Effector CD8-positive, alpha-beta T cell (primary cell): Measurements from ENCODE around the gene BTD.

Experiments used
- DNase-seq: peaks from one replicate; lab custom pipeline; 2025; lab: John Stamatoyannopoulos, UW
- total RNA-seq, 4 experiments: gene quantifications; one replicate each; lab custom pipeline; 2026; lab: John Stamatoyannopoulos, UW

The BTD gene, protein sequence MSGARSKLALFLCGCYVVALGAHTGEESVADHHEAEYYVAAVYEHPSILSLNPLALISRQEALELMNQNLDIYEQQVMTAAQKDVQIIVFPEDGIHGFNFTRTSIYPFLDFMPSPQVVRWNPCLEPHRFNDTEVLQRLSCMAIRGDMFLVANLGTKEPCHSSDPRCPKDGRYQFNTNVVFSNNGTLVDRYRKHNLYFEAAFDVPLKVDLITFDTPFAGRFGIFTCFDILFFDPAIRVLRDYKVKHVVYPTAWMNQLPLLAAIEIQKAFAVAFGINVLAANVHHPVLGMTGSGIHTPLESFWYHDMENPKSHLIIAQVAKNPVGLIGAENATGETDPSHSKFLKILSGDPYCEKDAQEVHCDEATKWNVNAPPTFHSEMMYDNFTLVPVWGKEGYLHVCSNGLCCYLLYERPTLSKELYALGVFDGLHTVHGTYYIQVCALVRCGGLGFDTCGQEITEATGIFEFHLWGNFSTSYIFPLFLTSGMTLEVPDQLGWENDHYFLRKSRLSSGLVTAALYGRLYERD
- total RNA-seq: 13.8 to 26.8 (median 24.1) reads per million in 4 experiments

DNA sequence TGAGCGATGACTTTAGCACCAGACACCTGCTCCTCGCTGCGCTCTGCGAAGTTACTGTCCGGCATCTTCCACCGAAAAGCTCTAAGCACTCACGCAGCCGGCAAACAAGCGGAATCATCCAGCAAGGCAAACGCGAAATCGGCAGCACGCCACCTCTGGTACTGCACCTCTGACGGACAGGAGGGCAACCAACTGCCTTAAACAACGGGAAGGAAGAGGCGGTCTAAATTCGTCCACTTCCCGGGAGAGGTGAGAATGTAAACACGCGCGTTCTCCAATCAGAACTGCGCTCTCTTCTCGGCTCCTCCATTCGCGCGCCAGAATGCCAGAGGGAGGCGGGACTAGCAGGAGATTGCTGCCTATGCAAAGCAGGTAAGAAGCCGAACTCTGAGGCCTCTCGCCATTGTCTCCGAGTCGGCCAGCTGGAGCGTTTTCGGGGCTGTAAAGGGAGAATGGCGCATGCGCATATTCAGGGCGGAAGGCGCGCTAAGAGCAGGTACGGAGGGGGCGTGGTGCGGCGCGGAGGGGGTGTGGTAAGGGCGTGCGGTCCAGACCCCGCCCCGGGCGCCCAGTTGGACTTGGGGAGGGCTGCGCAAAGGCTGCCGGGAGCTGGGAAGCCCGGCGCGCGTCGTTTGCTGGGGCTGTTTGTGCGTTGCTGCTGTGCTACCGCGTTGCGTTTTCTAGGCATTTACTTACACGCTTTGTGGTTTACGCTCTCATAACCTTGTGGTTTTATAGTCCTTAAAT lies at the start of gene BTD, which contains the start of gene HACL1:
Gene BTD (plus strand): TSS at position 347 of the 747 bp plus-strand sequence. CDS start 33,695 bp downstream, outside the sequence.
Gene HACL1 (minus strand): TSS at position 171 of the 747 bp plus-strand sequence. CDS start 106 bp downstream, at position 65.
- no peak for DNase-seq

DNA sequence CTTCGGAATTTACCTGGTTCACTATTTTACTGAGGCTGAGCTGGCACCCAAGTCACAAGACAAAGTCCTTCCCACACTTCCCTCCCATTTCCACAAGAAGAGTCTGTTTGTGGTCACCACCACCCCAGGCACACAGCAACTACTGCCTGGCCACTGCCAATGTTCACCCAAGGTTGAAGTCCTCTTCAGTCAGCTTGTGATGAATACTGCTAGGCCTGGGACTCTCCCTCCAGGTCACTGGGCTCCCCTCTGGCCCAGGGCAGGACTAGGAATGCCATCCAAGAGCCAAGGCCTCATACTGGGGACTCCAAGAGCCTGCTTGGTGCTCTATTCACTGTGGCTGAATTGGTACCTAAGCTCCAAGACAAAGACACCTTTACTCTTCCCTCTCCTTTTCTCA lies 49.6 kb upstream of the BTD start:
- no peak for DNase-seq

GRCh38 chr3:15553749-15554148 lies 47.8 kb upstream of the BTD start:
- DNase-seq: no peak

DNA sequence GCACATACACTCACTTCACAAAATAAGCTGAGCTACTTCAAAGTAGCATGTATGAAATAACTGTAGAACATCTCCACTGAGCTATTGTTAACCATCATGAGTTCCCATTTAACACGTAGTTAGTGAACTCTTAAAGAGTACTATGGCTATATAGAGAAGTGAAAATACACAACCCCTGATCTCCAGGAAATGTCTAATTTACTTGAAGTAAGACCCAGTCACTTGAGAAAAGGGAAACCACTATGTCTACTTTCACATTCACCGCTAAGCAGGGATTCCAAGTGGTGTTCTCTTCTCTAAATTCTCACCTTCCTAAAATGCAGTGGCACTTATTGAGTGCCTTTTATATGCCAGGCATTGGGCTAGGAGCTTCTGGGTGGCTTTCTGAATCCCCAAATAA lies 45.0 kb upstream of the BTD start:
- no peak for DNase-seq

DNA sequence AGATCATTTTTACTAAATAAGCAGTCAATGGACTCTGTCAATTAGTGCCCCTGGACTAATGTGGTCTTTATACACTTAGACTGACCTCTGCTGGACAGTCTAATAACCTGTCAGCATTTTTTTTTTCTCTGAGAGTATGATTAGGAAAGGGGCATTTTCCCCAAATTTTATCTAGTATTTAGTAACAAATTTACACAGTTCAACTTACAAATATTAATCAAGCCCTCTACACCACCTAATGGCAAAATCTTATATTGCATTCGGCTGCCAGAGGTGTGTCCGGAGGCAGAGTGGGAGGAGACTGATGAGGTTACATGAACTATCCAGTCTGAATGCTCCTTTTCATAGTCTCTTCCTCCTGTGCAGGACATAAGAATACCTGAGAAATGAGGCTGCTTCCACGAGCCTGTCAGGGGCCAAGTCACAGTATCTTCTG lies 44.0 kb upstream of the BTD start:
- no peak for DNase-seq

DNA sequence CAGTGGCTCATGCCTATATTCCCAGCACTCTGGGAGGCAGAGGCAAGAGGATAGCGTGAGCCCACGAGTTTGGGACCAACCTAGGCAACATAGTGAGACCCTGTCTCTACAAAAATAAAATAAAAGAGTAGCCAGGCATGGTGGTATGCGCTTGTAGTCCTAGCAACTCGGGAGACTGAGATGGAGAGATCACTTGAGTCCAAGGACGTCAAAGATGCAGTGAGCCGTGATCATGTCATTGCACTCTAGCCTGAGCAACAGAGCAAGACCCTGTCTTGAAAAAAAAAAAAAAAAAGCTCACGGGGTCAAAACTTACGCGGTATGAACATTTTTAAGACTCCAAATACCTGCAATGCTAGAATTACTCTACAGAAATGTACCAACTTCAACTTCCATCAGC lies 43.0 kb upstream of the BTD start:
- DNase-seq: no peak

- DNase-seq: no peak
These were observed 39.0 kb upstream of the BTD start for GRCh38 chr3:15562560-15562959.

- no peak for DNase-seq
These were observed 38.4 kb upstream of the BTD start for GRCh38 chr3:15563190-15563589.

DNA sequence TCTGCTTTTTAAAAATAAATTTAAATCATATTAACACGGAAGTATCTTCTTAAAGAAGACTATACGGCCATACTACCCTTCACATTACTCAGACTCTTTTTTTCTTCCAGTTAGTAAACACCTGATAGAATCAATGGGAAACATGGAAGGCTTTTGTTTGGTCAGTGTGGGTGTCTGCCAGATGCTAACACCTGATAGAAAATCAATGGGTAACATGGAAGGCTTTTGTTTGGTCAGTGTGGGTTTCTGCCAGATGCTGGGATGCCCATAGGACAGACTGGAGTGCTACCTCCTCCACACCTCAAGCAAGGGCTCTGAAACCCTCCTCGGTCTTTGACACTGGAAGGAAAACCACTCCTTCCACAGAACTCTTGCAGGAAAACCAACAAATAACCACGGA lies 29.4 kb upstream of the BTD start:
- no peak for DNase-seq

DNA sequence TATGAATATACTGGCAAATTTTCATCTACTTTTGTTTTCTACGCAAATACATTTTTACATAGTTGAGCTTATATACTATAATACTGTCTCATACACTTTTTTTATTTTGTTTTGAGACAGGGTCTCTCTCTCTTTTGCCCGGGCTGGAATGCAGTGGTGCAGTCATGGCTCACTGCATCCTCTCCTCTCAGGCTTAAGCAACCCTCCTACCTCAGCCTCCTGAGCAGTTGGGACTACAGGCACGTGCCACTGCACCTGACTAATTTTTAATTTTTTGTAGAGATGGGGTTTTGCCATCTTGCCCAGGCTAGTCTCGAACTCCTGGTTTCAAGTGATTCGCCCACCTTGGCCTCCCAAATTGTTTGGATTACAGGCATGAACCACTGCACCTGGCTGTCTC lies 26.1 kb upstream of the BTD start:
- DNase-seq: no peak

- no peak for DNase-seq
These were observed 25.1 kb upstream of the BTD start for GRCh38 chr3:15576475-15576874.

DNA sequence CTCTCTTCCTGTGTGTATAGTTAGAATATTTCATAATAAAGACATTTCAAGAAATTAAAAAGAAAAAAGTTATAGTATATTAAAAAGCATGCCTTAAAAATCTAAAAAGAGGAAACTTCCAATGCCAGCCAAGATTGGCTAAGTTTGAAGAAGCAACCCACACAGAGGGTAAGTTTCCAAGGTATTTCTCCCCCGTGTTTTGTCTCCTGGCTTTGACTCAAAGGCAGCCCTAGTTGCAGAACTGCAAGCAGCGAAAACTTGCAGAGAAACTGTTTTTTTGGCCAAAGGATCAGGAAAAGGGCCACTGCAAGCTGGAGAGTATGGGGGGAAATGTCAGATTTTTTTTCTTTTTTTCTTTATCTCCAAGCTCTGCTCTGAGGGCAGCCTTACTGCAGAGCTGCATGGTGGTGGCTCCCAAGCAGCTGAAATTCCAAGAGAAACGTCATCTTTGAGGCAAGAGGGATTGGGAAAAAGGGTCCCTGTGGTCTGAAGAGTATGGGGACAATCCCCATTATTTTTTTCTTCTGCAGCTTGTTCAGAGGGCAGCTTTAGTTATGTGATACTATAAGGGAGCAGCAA lies 23.2 kb upstream of the BTD start:
- no peak for DNase-seq

DNA sequence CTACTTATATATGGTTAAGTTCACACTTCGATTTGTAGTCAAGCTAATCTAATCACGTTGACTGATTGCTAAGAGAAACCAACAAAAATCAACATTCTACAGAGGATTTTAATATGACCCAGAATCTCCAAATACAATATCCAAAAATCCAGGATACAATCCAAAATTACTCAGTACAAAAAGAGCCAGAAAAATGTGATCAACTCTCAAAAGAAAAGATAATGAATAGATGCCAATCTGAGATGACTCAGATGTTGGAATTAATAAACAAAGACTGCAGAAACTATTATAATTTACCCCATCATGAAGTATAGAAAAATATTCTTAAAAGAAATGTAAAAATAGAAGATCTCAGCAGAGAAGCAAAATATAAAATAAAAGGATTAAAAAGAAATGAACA lies 22.5 kb upstream of the BTD start:
- DNase-seq: no peak

GRCh38 chr3:15581471-15582394 lies 19.8 kb upstream of the BTD start:
- DNase-seq: no peak

DNA sequence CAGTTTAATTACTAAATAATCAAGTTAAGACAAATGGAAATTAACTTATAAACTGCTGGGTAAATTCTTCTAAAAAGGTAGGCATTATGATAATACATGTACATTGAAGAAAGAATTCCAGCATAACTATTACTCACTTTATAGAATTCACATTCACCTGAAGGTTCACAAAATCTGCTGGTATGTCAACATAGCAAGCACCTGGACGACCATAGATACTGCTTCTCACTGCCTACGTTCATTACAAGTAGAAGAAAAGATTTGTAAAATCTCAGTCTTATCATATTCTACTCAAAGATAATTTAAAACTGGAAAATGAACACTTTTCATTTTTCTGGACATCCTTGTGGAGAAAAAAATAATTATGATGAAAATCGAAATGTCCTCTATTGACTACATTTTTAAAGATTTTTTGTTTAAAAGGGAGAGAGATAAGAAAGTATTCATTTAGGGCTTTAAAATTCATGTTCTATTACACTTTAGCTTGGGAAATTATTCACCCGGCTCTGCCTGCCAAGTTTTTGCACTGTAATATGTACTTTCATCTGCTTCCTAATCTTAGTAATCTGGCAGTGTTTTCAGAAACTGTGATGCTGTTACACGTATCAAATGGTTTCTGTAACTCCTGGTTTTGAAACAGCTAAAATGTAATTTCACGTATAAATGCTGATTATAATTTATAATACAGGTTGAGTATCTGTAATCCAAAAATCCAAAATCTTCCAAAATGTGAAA lies 16.3 kb upstream of the BTD start:
- no peak for DNase-seq

DNA sequence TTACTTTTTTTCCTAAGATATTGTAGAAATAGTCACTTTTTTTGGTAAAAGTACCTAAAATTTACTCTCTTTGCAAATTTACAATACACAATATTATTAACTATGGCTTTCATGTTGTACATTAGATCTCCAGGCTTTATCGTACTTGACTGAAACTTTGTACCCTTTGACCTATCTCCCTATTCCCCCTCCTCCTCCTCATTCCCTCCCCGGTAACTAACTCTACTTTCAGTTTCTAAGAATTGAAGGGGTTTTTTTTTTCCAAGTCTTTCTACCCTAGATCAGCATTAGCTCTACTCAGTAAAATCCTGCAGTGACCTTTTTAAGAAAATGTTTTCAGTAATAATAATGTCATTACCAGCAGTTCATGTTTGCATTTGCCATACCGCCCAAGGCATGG lies 10.3 kb upstream of the BTD start:
- no peak for DNase-seq

DNA sequence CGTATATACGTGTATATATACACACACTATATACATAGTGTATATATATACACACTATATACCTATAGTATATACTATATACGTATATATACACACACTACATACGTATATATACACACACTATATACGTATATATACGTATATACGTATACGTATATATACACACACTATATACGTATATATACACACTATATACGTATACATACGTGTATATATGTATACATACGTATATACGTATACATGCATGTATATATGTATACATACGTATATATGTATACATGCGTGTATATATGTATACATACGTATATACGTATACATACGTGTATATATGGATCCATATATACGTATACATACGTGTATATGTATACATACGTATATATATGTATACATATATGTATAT lies 9.6 kb upstream of the BTD start:
- DNase-seq: no peak

DNA sequence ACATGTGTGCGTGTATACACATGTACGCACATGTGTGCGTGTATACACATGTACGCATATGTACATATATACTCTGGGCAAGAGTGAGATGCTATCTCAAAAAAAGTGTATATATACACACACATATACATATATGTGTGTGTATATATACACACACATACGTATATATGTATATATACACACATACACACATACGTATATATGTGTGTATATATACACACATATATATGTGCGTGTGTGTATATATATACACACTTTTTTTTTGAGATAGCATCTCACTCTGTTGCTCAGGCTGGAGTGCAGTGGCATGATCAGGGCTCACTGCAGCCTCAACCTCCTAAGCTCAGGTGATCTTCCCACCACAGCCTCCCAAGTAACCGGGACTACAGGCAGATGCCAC lies 8.6 kb upstream of the BTD start:
- no peak for DNase-seq

- DNase-seq: no peak
These were observed 5.6 kb upstream of the BTD start for GRCh38 chr3:15595955-15596354.

DNA sequence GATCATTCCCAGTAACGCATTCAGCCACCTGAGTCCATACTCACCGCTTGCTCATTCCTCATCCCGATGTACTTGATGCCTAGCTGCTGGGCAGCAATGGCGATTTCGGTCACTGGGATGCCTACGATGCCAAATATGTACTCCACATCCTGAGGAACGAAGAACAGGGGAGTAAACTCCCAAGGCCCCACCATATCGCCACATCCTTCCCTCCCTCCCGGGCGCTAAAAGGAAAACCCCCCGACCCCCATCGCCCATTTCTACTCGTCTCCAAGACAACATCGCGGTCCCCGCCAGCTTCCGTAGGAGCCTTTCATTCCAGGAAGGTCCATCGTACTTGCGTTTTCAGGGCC lies 523 bp upstream of the BTD start:
- DNase-seq: no peak

- DNase-seq: no peak
These were observed 596 bp downstream of the BTD start for GRCh38 chr3:15602146-15602536.
